Activated naive CD4-positive, alpha-beta T cell (primary cell): ENCODE measurements around the gene EBF3.

ENCODE experiments used
- DNase-seq, 4 experiments: peaks; one replicate each; lab custom pipeline; 2025; lab: John Stamatoyannopoulos, UW

EBF3 gene

GRCh38 chr10:129909531-129910256, 54.4 kb downstream of the EBF3 start:
- no peak for DNase-seq

GRCh38 chr10:129909080-129909479, 55.0 kb downstream of the EBF3 start:
- no peak for DNase-seq

DNA sequence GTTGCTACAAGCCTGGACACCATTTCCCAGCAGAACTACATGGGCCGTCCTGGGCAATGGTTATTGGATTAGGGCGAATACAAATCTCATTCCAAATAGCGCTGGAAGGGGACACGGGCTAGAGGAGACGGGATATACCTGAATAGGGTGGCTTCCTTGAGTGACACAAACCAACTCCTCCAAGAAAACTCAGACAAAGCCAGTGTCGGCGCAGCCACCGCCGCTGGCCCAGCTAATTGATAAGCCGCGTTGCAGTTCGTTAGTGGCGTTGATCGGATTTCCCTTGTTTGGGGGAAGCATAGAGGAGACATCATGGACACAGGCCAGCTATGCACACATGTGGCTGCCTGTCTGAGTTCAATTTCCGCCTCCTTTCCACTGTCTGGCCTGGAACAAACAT, 55.7 kb downstream of the EBF3 start:
- no peak for DNase-seq

DNA sequence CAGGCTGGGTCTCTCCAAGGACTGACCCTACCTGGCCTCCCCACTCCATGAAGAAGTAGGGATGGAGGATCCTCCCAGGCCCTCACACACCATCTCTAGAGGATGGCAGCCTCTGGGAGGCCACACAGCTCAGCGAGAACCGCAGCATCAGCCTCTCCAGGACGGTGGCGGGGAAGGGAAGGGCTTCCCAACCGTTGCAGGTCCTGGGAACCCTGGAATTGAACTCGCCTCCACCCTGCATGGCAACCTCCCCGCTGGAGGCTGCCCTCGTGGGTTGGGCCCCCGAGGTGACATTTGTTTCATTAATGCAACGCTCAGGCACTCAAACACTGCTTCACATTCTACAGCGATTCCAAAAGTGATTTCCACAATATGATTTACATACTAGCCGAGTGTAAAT, 58.5 kb downstream of the EBF3 start:
- no peak for DNase-seq

DNA sequence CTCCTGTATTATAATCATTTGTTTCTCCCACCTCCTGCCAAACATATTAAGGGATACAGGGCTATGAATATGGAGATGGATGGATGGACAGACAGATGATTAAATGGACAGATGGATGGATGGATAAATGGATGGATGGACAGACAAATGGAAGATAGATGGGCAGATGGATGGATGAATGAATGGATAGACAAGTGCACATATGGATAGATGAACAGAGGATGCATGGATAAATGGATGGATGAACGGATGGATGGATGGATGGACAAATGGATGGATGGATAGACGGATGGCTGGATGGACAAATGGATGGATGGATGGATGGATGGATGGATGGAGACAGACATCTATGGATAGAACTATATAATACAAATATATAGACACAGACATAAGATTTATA, 59.8 kb downstream of the EBF3 start:
- DNase-seq, result no peak

DNA sequence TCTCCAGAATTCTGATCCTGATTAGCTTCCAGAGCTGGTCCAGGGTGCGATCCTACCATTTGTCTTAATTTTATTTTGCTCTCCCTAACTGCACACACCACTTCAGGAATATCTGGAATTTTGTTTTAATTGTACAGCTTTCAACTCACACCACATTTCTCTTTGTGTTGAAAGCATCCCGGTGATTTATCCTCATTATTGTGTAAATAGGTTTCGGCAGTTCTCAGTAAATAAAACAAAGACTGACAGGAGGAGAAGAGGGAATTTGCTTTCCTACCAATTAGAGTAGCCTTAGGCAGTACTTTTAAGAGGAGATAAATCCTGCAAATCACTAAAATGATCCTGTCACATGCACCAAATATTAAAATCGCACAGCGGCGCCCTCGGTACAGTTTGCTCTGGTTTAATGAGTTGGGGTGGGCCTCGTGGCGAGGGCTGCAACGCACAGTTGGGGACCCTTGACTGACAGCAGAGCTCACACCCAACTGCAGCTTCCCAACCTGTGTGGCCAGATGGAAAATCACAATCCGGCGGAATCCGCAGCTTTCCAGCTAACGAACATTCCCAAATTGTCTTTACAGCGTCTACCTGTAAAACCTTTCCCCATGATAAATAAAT, 62.6 kb downstream of the EBF3 start:
- no peak for DNase-seq

DNA sequence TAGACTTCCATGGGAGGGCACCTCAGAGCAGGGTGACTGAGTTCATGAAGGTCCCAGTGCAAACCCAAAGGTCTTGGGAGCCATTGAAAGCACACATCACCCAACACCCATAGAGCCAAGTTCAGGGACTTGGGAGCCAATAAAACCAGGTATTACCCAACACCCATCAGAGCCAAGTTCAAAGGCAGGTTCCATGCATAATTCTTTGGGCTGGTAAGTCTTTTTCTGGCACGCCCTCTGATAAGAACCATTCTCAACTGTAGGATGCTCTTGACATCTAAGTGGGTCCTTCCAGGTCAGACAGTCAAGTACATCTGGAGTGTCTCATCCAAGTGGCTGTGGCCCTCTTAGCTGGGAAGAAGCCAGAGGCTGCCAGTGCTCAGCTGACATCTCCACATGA, 63.2 kb downstream of the EBF3 start:
- DNase-seq, result no peak

DNA sequence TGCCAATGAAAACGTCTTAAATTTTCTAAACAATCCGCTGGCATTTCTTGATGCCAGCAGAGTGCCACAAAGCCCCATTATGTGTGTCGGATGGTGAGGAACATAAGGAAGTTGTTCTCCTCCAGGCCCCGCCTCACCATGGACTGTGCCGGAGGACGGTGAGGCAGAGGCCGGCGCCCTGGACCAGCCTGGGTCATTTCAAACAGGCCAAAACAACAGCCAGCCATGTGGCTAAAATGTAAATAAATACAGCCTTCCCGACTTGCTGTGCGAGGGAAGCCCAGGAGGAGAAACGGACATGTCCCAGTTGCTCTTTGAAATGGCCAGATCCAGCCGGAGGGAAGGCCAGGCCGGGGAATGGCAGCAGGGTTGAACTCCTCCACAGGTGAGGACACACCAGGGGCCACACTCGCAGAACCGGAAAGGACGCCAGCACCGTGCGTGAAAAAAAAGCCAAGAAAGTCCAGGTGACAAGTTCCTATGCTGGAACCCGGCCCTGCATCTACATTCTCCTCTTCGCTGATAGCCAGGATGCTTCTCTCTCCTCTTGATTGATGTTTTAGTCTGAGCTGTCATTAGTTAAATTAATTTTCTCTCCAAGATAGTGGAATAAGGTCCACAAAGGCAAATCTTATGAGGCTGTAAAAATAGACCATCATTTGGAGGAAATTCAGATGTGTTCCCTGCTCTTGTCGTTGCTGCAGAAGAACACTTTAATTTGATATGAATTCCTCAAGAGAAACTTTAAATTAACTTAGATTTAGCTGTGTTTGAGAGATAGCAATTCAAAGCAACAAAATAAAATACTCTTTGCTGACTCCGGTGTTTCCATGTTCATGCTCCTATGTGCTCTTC, 64.6 kb downstream of the EBF3 start:
- DNase-seq, result no peak

GRCh38 chr10:129898706-129899268, 65.3 kb downstream of the EBF3 start:
- DNase-seq, result no peak

GRCh38 chr10:129897871-129898626, 66.0 kb downstream of the EBF3 start:
- DNase-seq, result no peak

- DNase-seq, result no peak
Observed at GRCh38 chr10:129896860-129897200, 67.2 kb downstream of the EBF3 start.

GRCh38 chr10:129896136-129896859, 67.8 kb downstream of the EBF3 start:
- DNase-seq, result no peak

DNA sequence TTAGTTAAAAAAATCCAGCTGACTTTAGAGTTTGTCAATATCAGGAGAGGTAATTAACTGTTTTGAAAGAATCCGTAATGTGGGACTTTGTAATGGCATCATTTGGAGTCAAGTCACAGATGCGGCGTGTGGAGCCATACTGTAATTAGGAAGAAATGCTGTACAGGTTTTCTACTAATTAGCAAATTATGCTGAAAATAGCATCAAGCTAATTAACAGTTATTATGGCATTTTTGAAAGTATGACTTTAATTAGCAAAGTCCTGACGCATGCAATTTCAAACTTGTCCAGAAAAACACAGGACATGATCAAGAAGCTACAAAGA, 68.3 kb downstream of the EBF3 start:
- no peak for DNase-seq

- DNase-seq, result no peak
Observed at GRCh38 chr10:129894698-129895097, 69.4 kb downstream of the EBF3 start.

DNA sequence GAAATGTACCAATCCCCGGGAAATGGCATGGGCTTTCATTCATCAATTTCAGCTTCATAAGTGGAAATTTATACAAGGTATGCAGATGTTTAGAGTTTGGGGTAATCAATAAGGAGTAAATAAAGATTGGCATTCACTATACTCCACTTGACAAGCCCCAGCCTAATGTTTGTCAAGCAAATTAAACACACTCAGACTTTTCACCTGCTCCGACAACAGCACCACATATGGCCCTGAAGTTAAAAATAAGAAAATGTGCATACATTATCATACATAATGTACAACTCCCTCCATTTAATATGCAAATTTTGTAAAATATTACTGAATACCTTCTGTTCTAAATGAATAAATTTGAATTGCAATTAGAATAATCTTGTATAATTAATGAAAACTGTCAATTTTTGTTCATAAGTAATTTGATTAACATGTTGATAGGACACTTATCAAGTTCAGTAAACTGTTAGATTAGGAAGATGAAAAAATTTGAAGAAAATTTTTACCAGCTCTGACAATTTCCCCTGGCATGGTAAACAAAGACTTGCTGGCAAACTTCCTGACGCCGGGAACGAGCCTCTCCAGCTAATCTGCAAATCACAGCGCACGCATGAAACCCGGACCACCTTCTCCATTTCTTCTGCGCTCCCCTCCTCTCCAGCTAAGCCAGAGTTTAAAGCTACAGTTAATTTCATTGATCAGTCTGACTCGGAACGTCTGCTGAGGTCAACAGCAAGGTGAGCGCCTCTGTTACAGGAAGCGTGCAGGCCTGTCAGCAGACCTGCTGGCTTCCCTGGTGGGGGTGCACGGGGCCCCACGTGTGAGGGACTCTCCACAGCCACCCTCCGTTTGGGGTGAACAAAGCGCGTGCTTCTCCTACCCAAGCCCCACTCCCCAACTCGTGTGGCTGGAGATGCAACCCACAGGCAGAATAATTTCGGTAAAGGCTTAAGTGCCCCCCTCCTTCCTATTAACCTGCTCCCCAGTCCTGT, 70.7 kb downstream of the EBF3 start:
- no peak for DNase-seq

DNA sequence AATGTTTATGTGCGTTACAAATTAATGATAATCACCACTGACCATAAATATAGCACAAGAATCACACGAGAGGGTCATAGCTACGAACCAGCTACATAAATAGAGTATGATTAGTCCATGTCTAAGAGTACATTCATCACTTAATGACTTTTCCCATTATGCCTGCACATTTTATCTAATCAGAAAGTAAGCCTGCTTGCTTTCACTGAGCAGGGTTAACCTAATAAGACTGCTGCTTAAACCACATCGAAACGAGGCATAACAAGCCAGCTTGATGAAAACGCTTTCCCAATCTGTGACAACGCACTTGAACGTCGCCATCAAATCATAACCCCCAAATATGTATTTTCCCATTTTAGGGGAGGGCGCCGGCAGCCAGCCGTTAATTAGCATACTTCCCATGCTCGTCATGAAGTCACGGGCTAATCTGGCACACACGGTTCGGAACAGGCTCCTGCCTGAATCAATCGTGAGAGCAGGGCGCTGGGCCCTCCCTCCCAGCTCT, 71.5 kb downstream of the EBF3 start:
- DNase-seq, result no peak

- DNase-seq, result no peak
Observed at GRCh38 chr10:129891806-129892205, 72.3 kb downstream of the EBF3 start.

DNA sequence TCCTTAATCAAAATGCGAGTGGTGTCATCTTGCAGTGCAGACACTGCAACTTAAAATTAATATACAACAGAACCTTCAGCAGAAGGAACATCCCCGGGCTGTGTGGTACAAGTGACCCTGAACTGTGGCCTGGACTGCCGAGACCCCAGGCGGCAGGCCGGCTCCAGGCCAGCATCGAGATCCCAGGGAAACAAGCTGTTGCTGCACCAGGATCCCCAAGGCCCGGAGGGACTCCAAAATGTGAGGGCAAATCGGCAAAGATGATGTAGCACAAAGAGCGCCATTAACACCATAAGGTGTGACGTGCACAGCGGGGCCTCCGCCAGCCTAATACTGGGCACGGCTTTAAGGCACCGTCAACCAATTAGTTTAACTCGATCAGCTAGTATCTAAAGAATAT, 73.9 kb downstream of the EBF3 start:
- no peak for DNase-seq

DNA sequence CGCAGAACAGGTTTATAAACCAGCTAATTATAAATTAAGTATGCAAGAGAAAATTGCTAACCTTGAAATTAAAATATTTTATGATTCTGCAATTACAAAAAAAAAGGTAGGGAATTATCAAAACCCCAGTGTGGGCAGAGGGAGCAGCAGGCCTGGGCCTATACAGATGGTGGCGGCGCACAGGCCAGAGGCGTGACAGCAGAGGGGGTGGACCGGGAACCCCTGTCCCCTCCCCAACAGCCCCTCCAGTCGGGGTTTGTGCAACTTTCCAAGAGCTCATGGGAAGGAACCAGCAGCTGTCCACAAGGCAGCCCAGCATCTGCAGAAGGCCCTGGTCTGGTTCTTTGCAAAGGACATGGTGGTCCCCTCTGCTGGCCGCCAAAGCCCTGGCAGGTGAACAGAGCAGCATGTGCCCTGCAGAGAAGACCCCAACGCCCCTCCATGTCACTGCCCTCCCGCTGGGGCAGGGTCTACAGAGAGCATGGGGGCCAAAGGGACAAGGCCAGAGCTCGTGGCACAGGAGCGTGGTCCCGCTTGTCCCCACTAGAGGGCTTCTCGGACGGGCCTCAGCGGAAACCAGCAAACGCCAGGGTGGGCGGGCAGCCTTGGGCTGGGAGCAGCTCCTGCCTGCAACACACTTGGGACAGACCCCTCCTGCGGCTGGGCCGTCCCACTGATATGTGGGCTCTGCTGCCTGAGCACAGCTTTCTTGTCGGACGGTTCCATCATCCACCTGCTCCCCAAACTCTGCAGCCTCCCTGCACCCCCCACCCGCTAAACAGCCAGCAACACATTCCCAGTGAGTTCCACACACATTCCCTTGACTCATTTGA, 75.1 kb downstream of the EBF3 start:
- DNase-seq, result peak in 3 of 4 experiments; percentile 10 to 20 (median 12)
